HL-60 (cell line): ENCODE data around the gene SLC12A1.

ENCODE experiments used
- CTCF ChIP-seq: IDR thresholded peaks from one replicate; pipeline ENCODE4 v1.5.1; 2011; ENCODE audit warnings: low read length, control low read depth, inconsistent platforms; ENCODE audit not compliant: insufficient read depth
- GABPA ChIP-seq: IDR thresholded peaks from 2 replicates; pipeline ENCODE4 v1.6.1; 2012; ENCODE audit warnings: low read depth
- POLR2AphosphoS5 ChIP-seq: IDR thresholded peaks from 2 replicates; pipeline ENCODE4 v1.6.1; 2012; ENCODE audit warnings: low read depth
- SPI1 ChIP-seq: IDR thresholded peaks from 2 replicates; pipeline ENCODE4 v1.6.1; 2012; ENCODE audit warnings: low read depth, mild to moderate bottlenecking, borderline replicate concordance

GRCh38 chr15:48221885-48222284, 15.8 kb downstream of the SLC12A1 start:
- TF ChIP-seq CTCF (no peak), GABPA (no peak), POLR2AphosphoS5 (no peak), SPI1 (no peak)
